NCI-H1048 (cell line): ENCODE data around the gene CCDC34.

Experiments
- DNase-seq: peaks from one replicate; lab custom pipeline; 2025; lab: John Stamatoyannopoulos, UW

CCDC34 gene

GRCh38 chr11:27362749-27363575 is at the start of gene CCDC34:
CCDC34 (minus strand) TSS chr11:27363215; CDS start chr11:27363194, 21 bp downstream.
- DNase-seq = peak; percentile 86

GRCh38 chr11:27412192-27412691 is 49.2 kb upstream of the CCDC34 start:
- no peak for DNase-seq

GRCh38 chr11:27411328-27411727 is 48.3 kb upstream of the CCDC34 start:
- no peak for DNase-seq

GRCh38 chr11:27410272-27410671 is 47.3 kb upstream of the CCDC34 start:
- no peak for DNase-seq

- DNase-seq = no peak
These were observed 46.7 kb upstream of the CCDC34 start for GRCh38 chr11:27409742-27410141.

- no peak for DNase-seq
These were observed 46.0 kb upstream of the CCDC34 start for GRCh38 chr11:27409049-27409448.

GRCh38 chr11:27408246-27408800 is 45.3 kb upstream of the CCDC34 start:
- DNase-seq = no peak

GRCh38 chr11:27406498-27407354 is 43.7 kb upstream of the CCDC34 start:
- no peak for DNase-seq

- DNase-seq = no peak
These were observed 42.1 kb upstream of the CCDC34 start for GRCh38 chr11:27405134-27405533.

- DNase-seq = no peak
These were observed 41.4 kb upstream of the CCDC34 start for GRCh38 chr11:27404427-27404826.

- no peak for DNase-seq
These were observed 40.2 kb upstream of the CCDC34 start for GRCh38 chr11:27403195-27403594.

- DNase-seq = no peak
These were observed 39.4 kb upstream of the CCDC34 start for GRCh38 chr11:27402450-27402849.

- no peak for DNase-seq
These were observed 38.9 kb upstream of the CCDC34 start for GRCh38 chr11:27401833-27402316.

- DNase-seq = no peak
These were observed 38.3 kb upstream of the CCDC34 start for GRCh38 chr11:27401280-27401832.

- no peak for DNase-seq
These were observed 35.4 kb upstream of the CCDC34 start for GRCh38 chr11:27398400-27398770.

- DNase-seq = no peak
These were observed 34.8 kb upstream of the CCDC34 start for GRCh38 chr11:27397624-27398399.

GRCh38 chr11:27396259-27396839 is 33.3 kb upstream of the CCDC34 start:
- DNase-seq = no peak

GRCh38 chr11:27395556-27396258 is 32.7 kb upstream of the CCDC34 start:
- no peak for DNase-seq

- DNase-seq = no peak
These were observed 31.8 kb upstream of the CCDC34 start for GRCh38 chr11:27394781-27395228.
